Activated CD4-positive, alpha-beta memory T cell treated with anti-CD3 and anti-CD28 coated beads for 36 hours (primary cell): Measurements from ENCODE around the gene HPCAL1. TPM values are rescaled to one million over a fixed set of nuclear protein-coding genes. Genes with fewer than 3 reads are reported as not detected.

ENCODE experiments used
- CTCF ChIA-PET: fragments of 350-600 bp; sonication (Branson Sonifier 250); formaldehyde crosslinking; loops from one replicate; lab custom pipeline; 2021; ENCODE audit warnings: antibody characterized with exemption, inconsistent platforms; lab: Charles Lee
- POLR2A ChIA-PET: fragments of 350-600 bp; sonication (Branson Sonifier 250); formaldehyde crosslinking; loops from one replicate; lab custom pipeline; 2021; ENCODE audit warnings: antibody characterized with exemption; lab: Charles Lee
- DNase-seq: peaks from one replicate; pipeline ENCODE4 v3.0.0-alpha.2; 2020
- H3K27ac Mint-ChIP-seq: one replicate; pipeline ENCODE4 v1.8.0; 2021; ENCODE audit warnings: mixed read lengths
- H3K27me3 Mint-ChIP-seq: one replicate; pipeline ENCODE4 v1.8.0; 2021; ENCODE audit warnings: mixed read lengths
- H3K36me3 Mint-ChIP-seq: one replicate; pipeline ENCODE4 v1.8.0; 2021; ENCODE audit warnings: mixed read lengths
- H3K4me1 Mint-ChIP-seq: one replicate; pipeline ENCODE4 v1.8.0; 2021; ENCODE audit warnings: low read depth, mixed read lengths
- H3K4me3 Mint-ChIP-seq: one replicate; pipeline ENCODE4 v1.8.0; 2021; ENCODE audit warnings: mild to moderate bottlenecking, mixed read lengths
- H3K9me3 Mint-ChIP-seq: one replicate; pipeline ENCODE4 v1.8.0; 2021; ENCODE audit warnings: mixed read lengths
- intact Hi-C: fragments of 100-400 bp; cut with micrococcal nuclease; formaldehyde crosslinking; loops from one replicate; pipeline ENCODE4 v1.15.1; 2023
- total RNA-seq, 2 experiments: library from RNA; stranded (reverse); gene quantifications; one replicate each; pipeline ENCODE4 v1.2.3, GENCODE V29; 2021

HPCAL1 gene
- total RNA-seq, 2 experiments from 2014 or later: 82.2 to 82.6 TPM

DNA sequence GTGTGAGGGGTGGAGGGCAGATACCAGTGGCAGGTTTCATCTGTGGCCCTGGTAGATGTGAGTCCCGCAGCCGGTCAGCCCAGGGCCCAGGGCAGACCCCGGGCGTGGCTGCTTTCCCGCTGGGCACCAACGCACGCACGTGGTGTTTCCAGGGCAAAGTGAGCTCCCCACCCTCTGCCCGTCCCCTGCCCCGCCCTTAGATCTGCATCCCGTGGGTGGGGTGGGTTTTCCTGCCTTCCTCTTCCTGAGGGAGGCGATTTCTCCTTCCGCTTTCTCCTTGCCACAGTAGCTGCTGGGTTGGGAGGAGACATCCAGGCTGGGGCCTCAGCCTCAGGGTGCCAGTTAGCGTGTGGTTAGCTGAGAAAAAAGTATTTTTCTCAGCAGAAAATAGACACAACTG lies 95.8 kb downstream of the HPCAL1 start:
- Mint-ChIP-seq H3K9me3 (no peaks in the 10 kb centered on the region), H3K4me1 (peaks cover 35% of the 10 kb centered on the region), H3K27me3 (no peaks in the 10 kb centered on the region), H3K27ac (peak overlapping the region; percentile 28), H3K4me3 (no peak overlapping the region), H3K36me3 (peaks cover 18% of the 10 kb centered on the region)
- intact Hi-C loops: no loop called here
- POLR2A ChIA-PET: no interaction called here
- no peak for DNase-seq
- CTCF ChIA-PET: interaction anchor here (1.7 kb wide), 1 partner anchor 10 kb away, joined by 6 read pairs; no protein-coding TSS in a partner anchor

DNA sequence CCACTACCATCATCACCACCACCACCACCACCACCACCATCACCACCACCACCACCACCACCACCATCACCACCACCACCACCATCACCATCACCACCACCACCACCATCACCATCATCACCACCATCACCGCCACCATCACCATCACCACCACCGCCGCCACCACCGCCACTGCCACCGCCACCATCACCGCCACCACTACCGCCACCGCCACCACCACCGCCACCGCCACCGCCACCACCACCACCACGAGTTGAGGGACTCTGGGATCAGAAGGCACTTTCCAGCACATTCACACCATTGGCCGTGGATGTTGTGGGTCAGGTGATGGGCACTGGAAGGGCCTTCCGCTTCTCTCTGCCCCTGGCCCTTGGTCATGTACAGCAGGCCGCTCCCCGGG lies 96.7 kb downstream of the HPCAL1 start:
- Mint-ChIP-seq H3K27ac (peak overlapping the region; percentile 7), H3K36me3 (peaks cover 18% of the 10 kb centered on the region), H3K4me1 (peaks cover 37% of the 10 kb centered on the region), H3K9me3 (no peaks in the 10 kb centered on the region), H3K27me3 (no peaks in the 10 kb centered on the region), H3K4me3 (no peak overlapping the region)
- intact Hi-C loops: no loop called here
- ChIA-PET POLR2A (interaction anchor here (0.7 kb wide), 1 partner anchor 38 kb away, joined by 5 read pairs; no protein-coding TSS in a partner anchor), CTCF (no interaction called here)
- DNase-seq: no peak

DNA sequence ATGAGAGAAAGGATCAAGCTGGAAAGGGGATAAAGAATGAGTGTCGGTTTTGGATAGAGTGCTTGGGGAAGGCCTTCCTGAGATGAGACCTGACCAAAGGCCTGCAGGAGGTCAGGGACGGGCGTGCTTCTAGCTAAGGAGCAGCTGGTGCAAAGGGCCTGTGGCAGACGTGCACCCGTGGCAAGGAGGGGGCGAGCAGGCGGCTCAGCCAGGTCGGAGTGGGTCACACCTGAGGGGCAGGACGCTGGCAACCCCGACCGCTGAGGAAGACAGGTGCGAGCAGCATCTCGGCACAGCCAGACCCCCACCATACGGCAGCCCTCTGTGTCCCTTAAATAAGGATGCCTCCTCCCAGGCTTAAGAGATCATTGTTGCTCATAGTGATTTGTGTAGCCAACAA lies 97.3 kb downstream of the HPCAL1 start:
- peak overlapping the region; percentile 7 for H3K27ac Mint-ChIP-seq
- DNase-seq: no peak
- POLR2A ChIA-PET: interaction anchor here (0.7 kb wide), 1 partner anchor 38 kb away, joined by 5 read pairs; no protein-coding TSS in a partner anchor
- H3K27me3 Mint-ChIP-seq: no peaks in the 10 kb centered on the region
- peaks cover 18% of the 10 kb centered on the region for H3K36me3 Mint-ChIP-seq
- H3K4me3 Mint-ChIP-seq: no peak overlapping the region
- H3K9me3 Mint-ChIP-seq: no peaks in the 10 kb centered on the region
- intact Hi-C loops: loop anchor here (2.0 kb wide), 1 partner anchor 17 kb away; no protein-coding TSS in a partner anchor
- CTCF ChIA-PET: no interaction called here
- H3K4me1 Mint-ChIP-seq: peaks cover 35% of the 10 kb centered on the region

DNA sequence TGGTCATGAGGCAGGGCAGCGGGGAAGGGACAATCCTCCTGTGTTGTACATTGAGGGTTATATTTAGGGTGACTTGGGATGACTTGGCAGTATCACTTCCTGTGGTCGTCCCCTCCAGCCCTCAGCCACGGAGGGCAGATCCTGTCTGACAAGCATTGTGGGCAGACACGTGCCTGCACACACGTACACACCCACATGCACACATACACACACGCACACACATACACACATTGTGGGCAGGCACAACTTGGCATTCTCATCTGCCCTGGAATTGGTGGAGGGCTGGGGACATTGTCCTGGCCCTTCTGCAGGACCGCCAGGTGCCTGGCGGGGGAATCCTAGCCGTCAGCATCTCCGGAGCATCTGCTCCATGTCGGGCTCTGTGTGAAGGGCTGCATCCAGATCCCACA lies 97.9 kb downstream of the HPCAL1 start:
- Mint-ChIP-seq H3K4me3 (no peak overlapping the region), H3K27ac (peak overlapping the region; percentile 73), H3K27me3 (no peaks in the 10 kb centered on the region), H3K9me3 (no peaks in the 10 kb centered on the region), H3K36me3 (peaks cover 18% of the 10 kb centered on the region), H3K4me1 (peaks cover 32% of the 10 kb centered on the region)
- DNase-seq: peak; percentile 74
- intact Hi-C loops: loop anchor here (2.0 kb wide), 1 partner anchor 18 kb away; no protein-coding TSS in a partner anchor
- POLR2A ChIA-PET: no interaction called here
- CTCF ChIA-PET: no interaction called here

DNA sequence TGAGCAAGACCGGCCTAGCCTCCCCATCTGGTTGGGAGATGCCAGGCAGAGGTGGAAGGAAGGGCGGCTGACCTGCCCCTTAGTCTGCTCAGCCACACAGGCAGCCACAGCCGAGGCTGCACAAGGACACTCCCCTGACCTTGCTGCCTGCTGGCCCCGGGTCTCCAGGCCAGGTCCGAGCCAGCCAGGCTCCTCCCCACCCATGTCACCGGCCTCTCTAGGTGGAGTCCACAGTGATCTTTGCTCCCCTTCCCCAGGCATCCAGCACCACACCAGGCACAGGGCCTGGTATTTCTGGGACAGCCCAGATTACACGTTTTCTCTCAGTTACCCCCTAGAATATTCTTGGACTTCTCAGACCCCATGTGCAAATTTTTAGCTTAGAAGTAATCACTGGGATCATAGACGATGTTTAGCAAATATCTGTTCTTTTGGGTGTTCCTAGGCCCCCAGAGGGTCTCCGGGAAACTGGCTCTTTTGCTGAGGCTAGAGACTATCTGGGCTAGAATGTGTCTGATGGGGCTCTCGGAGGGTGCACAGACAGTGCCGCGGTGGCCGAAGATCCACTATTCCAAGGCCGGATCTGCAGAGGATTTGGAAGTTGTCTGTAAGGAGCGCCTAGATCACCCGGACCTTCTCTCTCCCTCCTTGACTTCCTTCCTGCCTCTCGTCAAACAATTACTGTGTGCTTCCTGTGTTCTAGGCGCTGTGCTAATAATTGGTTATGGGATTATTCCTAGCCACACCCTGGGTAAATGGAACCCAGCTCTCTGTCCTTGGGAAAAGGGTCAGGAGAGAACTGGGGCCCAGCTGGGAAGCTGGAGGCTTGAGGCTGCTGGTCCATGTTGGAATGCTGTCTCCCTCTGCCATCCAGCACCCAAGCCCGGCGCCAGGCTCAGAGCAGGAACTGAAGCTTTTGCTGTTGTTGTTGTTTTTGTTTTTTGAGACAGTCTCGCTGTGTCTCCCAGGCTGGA lies 98.6 kb downstream of the HPCAL1 start:
- CTCF ChIA-PET: interaction anchor here (2.0 kb wide), 1 partner anchor 277 kb away, joined by 7 read pairs; no protein-coding TSS in a partner anchor
- intact Hi-C loops: loop anchor here (2.0 kb wide), 1 partner anchor 18 kb away; no protein-coding TSS in a partner anchor
- peaks cover 18% of the 10 kb centered on the region for H3K36me3 Mint-ChIP-seq

DNA sequence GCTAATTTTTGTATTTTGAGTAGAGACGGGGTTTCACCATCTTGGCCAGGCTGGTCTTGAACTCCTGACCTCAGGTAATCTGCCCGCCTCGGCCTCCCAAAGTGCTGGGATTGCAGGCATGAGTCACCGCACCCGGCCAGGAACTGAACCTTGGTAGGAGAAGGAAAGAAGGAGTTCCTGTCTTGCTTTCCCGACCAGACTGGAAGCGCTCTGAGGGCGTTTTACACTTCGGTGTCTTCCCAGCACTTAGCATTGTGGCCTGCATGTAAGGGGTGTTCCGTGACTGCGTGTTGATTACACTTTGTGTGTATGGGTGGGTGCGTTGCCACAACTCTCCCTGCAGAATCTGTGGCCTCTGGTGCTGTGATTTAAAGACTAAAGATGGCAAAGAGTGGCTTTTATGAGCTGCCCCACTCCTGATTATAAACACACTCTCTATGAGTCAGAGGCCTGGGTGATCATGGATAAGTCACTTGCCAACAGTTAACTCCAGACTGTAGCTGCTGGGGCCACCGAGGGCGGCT lies 99.4 kb downstream of the HPCAL1 start:
- CTCF ChIA-PET: interaction anchor here (1.3 to 2.0 kb wide), 3 partner anchors 20 to 278 kb away, joined by 3 to 7 read pairs (median 3); no protein-coding TSS in a partner anchor

More for the DNA sequence above, 98.6 kb downstream of the HPCAL1 start:
- no peaks in the 10 kb centered on the region for H3K27me3 Mint-ChIP-seq
- DNase-seq: no peak
- H3K4me3 Mint-ChIP-seq: no peak overlapping the region
- peak overlapping the region; percentile 73 for H3K27ac Mint-ChIP-seq
- H3K4me1 Mint-ChIP-seq: peaks cover 38% of the 10 kb centered on the region
- H3K9me3 Mint-ChIP-seq: no peaks in the 10 kb centered on the region
- POLR2A ChIA-PET: no interaction called here

DNA sequence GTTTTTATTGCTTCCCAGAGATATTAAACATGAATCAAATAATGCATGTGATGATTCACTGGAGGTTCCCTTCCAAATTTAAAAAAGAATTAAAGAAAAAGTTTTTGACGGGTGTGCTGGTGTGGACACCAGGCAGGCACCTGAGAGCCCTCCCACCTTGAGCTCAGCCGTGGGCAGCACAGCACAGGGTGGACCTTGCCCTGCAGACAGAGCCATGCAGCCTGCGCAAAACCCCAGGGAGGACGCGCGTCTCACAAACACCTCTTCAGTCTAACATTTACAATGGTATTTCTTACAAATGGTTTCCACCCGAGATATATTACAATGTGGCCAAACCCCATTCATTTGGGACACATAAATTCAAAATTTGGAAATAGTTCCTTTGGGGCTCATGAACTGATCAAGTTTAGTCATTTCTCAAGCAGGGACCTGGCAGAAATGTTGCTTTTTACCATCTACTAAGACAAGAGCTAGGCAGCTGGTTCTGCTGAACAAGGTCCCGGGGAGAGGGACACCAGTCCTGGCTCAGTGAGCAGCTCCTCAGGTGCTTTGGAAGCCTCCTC lies 100.0 kb downstream of the HPCAL1 start:
- ChIA-PET POLR2A (interaction anchor here (0.7 kb wide), 1 partner anchor 10 kb away, joined by 3 read pairs; no protein-coding TSS in a partner anchor), CTCF (interaction anchor here (1.3 to 2.0 kb wide), 3 partner anchors 21 to 278 kb away, joined by 3 to 7 read pairs (median 3); no protein-coding TSS in a partner anchor)
- intact Hi-C loops: no loop called here
- H3K9me3 Mint-ChIP-seq: no peaks in the 10 kb centered on the region
- H3K4me1 Mint-ChIP-seq: peaks cover 51% of the 10 kb centered on the region
- DNase-seq: no peak
- no peak overlapping the region for H3K4me3 Mint-ChIP-seq
- H3K36me3 Mint-ChIP-seq: peaks cover 18% of the 10 kb centered on the region
- no peaks in the 10 kb centered on the region for H3K27me3 Mint-ChIP-seq
- no peak overlapping the region for H3K27ac Mint-ChIP-seq

More for the DNA sequence above, 99.4 kb downstream of the HPCAL1 start:
- H3K4me3 Mint-ChIP-seq: no peak overlapping the region
- H3K9me3 Mint-ChIP-seq: no peaks in the 10 kb centered on the region
- no peak for DNase-seq
- H3K4me1 Mint-ChIP-seq: peaks cover 45% of the 10 kb centered on the region
- POLR2A ChIA-PET: no interaction called here
- H3K27me3 Mint-ChIP-seq: no peaks in the 10 kb centered on the region
- no peak overlapping the region for H3K27ac Mint-ChIP-seq
- intact Hi-C loops: no loop called here
- H3K36me3 Mint-ChIP-seq: peaks cover 18% of the 10 kb centered on the region

DNA sequence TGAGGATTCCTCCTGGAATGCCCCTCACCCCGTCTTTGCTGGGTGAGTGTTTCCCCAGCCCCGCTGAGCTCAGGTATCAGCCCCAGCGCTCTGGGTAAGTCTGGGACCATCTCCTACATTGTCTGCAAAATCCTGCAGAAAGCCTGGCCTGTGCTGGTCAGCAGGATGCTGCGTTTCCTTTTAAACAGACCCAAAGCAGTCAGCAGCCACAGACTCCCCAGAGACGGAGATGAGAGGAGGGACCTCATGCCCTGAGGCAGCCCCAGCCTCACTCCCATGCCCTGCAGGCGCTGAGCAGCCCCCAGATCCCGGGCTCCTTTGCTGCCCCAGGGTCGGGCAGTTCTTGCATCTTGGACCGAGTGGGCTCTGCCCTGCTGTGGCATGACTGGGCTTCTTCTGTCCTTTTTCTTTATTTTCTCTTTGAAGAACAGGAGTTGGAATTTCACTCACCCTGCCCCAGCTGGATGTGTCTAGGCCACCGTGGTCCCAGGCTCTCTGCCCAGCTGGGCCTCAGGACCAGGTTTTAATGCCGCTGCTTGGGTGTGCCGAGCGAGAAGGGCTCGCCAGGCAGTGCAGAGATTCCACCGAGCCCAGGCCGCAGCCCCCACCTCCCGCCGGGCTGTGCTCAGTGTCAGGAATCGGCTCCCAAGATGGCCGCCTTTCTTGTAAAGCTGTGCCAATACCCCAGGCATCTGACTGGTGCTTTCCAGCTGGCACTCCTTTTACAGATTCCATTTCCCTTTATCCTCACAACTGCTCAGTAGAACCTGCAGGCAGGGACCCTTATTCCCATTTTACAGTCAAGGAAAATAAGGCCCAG lies 101.8 kb downstream of the HPCAL1 start:
- Mint-ChIP-seq H3K27me3 (no peaks in the 10 kb centered on the region), H3K27ac (no peak overlapping the region), H3K36me3 (peaks cover 11% of the 10 kb centered on the region), H3K9me3 (no peaks in the 10 kb centered on the region), H3K4me3 (no peak overlapping the region), H3K4me1 (peaks cover 68% of the 10 kb centered on the region)
- ChIA-PET POLR2A (no interaction called here), CTCF (no interaction called here)
- intact Hi-C loops: no loop called here
- DNase-seq: no peak

DNA sequence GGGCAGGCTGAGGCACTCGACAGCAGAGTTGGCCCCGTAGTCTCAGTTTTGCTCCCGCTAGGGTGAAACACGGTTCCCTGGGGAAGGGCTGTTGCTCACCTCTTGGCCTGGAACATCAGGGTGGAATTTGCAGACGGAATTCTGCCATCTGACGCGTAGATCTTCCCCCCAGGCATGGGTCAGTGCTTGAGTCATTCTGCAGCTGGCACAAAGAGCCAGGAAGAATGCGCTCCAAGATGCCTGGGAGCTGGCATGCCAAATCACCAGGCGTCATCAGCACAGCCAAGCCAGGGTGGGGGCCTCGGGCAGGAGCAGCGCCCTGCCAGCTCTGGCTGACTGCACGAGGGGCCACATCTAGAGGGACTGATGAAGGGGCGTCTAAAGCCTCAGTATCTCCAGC lies 102.7 kb downstream of the HPCAL1 start:
- Mint-ChIP-seq H3K27me3 (no peaks in the 10 kb centered on the region), H3K27ac (no peak overlapping the region), H3K9me3 (no peaks in the 10 kb centered on the region), H3K4me1 (peaks cover 64% of the 10 kb centered on the region), H3K4me3 (no peak overlapping the region), H3K36me3 (peaks cover 5% of the 10 kb centered on the region)
- intact Hi-C loops: no loop called here
- CTCF ChIA-PET: interaction anchor here (1.0 to 5.9 kb wide), 4 partner anchors 29 to 333 kb away, joined by 3 to 136 read pairs (median 6); partner anchors contain the start of gene HPCAL1
- DNase-seq: no peak
- POLR2A ChIA-PET: no interaction called here

DNA sequence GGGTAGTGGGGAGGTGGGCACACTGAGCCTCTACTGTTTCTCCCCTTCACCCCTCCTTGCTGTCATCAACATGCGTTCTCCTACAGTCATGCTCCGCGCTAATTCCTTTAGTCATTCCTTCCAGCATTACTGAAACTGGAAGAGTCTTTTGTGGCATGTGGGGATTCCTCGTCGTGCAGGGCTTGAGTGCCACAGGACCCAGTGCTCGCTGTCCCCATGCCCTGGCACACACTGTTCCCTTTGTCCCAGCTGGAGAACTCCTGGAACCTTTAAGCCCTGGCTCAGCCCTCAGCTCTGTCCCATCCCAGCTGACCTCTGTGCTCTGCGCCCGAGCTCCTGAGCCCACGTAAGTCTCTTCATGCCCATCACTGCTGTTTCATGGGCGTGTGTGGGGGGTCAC lies 103.3 kb downstream of the HPCAL1 start:
- Mint-ChIP-seq H3K4me3 (no peak overlapping the region), H3K4me1 (peaks cover 61% of the 10 kb centered on the region), H3K9me3 (no peaks in the 10 kb centered on the region), H3K27ac (no peak overlapping the region), H3K36me3 (peaks cover 5% of the 10 kb centered on the region), H3K27me3 (no peaks in the 10 kb centered on the region)
- ChIA-PET POLR2A (no interaction called here), CTCF (interaction anchor here (1.0 to 5.9 kb wide), 4 partner anchors 29 to 333 kb away, joined by 3 to 136 read pairs (median 6); partner anchors contain the start of gene HPCAL1)
- DNase-seq: no peak
- intact Hi-C loops: no loop called here
